Osteoblast (primary cell): ENCODE results near the gene ASPHD2. TPM values are rescaled to one million over a fixed set of nuclear protein-coding genes. Genes with fewer than 3 reads are reported as not detected.

Source experiments
- DNase-seq: peaks from one replicate; pipeline ENCODE4 v3.0.0; 2011; ENCODE audit warnings: low spot score, mixed read lengths; ENCODE audit not compliant: insufficient read length; ENCODE audit errors: missing footprints
- H2AFZ ChIP-seq: 2 replicates; pipeline ENCODE4 v1.6.0; 2011; ENCODE audit warnings: mild to moderate bottlenecking, low read length
- H3K27ac ChIP-seq: 2 replicates; pipeline ENCODE4 v1.5.1; 2011; ENCODE audit warnings: mild to moderate bottlenecking, low read depth, low read length, moderate library complexity
- H3K27me3 ChIP-seq: 2 replicates; pipeline ENCODE4 v1.6.0; 2012; ENCODE audit warnings: mild to moderate bottlenecking, control low read depth, inconsistent platforms, low read length, moderate library complexity; ENCODE audit not compliant: insufficient read depth
- H3K36me3 ChIP-seq: 2 replicates; pipeline ENCODE4 v1.5.1; 2011; ENCODE audit warnings: mild to moderate bottlenecking, low read length, control low read depth, moderate library complexity; ENCODE audit not compliant: insufficient read depth
- H3K4me1 ChIP-seq: 2 replicates; pipeline ENCODE4 v1.5.1; 2011; ENCODE audit warnings: mild to moderate bottlenecking, low read length, control low read depth, moderate library complexity; ENCODE audit not compliant: insufficient read depth
- H3K4me2 ChIP-seq: 2 replicates; pipeline ENCODE4 v1.6.0; 2011; ENCODE audit warnings: mild to moderate bottlenecking, low read length; ENCODE audit not compliant: insufficient read depth
- H3K4me3 ChIP-seq: fragments of 200-600 bp; sonication (generic); 3 replicates; pipeline ENCODE4 v1.5.1; 2012; ENCODE audit warnings: mild to moderate bottlenecking, low read length, inconsistent platforms; ENCODE audit not compliant: insufficient read depth
- H3K79me2 ChIP-seq: 2 replicates; pipeline ENCODE4 v1.6.0; 2012; ENCODE audit warnings: mild to moderate bottlenecking, low read length, control low read depth, inconsistent platforms; ENCODE audit not compliant: insufficient read depth
- H3K9me3 ChIP-seq: 2 replicates; pipeline ENCODE4 v1.5.1; 2011; ENCODE audit warnings: low read depth, low read length, control low read depth
- H4K20me1 ChIP-seq: 2 replicates; pipeline ENCODE4 v1.6.0; 2012; ENCODE audit warnings: mild to moderate bottlenecking, low read length, control low read depth; ENCODE audit not compliant: insufficient read depth
- CTCF ChIP-seq: IDR thresholded peaks from 2 replicates; pipeline ENCODE4 v1.5.1; 2011; ENCODE audit warnings: mild to moderate bottlenecking, low read depth, low read length, moderate library complexity; ENCODE audit errors: extremely low read depth
- total RNA-seq: library from RNA; depleted of rRNA; stranded (reverse); fragments of >200 nt; gene quantifications from 2 replicates; pipeline ENCODE4 v1.2.3, GENCODE V29; 2012

ASPHD2 gene
- total RNA-seq, 1 donor: 6.2 TPM

GRCh38 chr22:26398741-26399153 lies 30.3 kb upstream of the ASPHD2 start:
- peak overlapping the region; percentile 31 for H2AFZ ChIP-seq
- no peaks in the 10 kb centered on the region for H3K36me3 ChIP-seq
- peak; percentile 89 for DNase-seq
- H3K9me3 ChIP-seq: no peaks in the 10 kb centered on the region
- peaks cover 4% of the 10 kb centered on the region for H3K4me1 ChIP-seq
- peak overlapping the region; percentile 55 for H3K27ac ChIP-seq
- peak; percentile 95 for TF ChIP-seq CTCF
- H4K20me1 ChIP-seq: no peaks in the 10 kb centered on the region
- no peaks in the 10 kb centered on the region for H3K79me2 ChIP-seq
- H3K4me2 ChIP-seq: peak overlapping the region; percentile 4
- H3K4me3 ChIP-seq: no peak overlapping the region
- peaks cover 13% of the 10 kb centered on the region for H3K27me3 ChIP-seq

- Histone ChIP-seq H3K27ac (peak overlapping the region; percentile 55), H2AFZ (peak overlapping the region; percentile 31), H3K4me1 (peaks cover 9% of the 10 kb centered on the region), H3K79me2 (no peaks in the 10 kb centered on the region), H3K4me2 (peak overlapping the region; percentile 4), H3K36me3 (no peaks in the 10 kb centered on the region), H3K9me3 (no peaks in the 10 kb centered on the region), H3K27me3 (peaks cover 13% of the 10 kb centered on the region), H3K4me3 (no peak overlapping the region), H4K20me1 (no peaks in the 10 kb centered on the region)
- no peak for TF ChIP-seq CTCF
- DNase-seq: no peak
Measured at GRCh38 chr22:26399289-26399688, 29.8 kb upstream of the ASPHD2 start.

GRCh38 chr22:26401726-26402125 lies 27.3 kb upstream of the ASPHD2 start:
- Histone ChIP-seq H3K4me1 (peaks cover 14% of the 10 kb centered on the region), H3K36me3 (no peaks in the 10 kb centered on the region), H3K79me2 (no peaks in the 10 kb centered on the region), H3K9me3 (no peaks in the 10 kb centered on the region), H2AFZ (no peak overlapping the region), H3K4me3 (no peak overlapping the region), H4K20me1 (no peaks in the 10 kb centered on the region), H3K4me2 (no peak overlapping the region), H3K27me3 (peaks cover 4% of the 10 kb centered on the region), H3K27ac (no peak overlapping the region)
- TF ChIP-seq CTCF: no peak
- DNase-seq: no peak

GRCh38 chr22:26404851-26405421 lies 24.1 kb upstream of the ASPHD2 start:
- no peak overlapping the region for H3K4me3 ChIP-seq
- H3K36me3 ChIP-seq: no peaks in the 10 kb centered on the region
- H3K27me3 ChIP-seq: peaks cover 7% of the 10 kb centered on the region
- no peak overlapping the region for H3K27ac ChIP-seq
- TF ChIP-seq CTCF: no peak
- peak overlapping the region; percentile 43 for H3K4me2 ChIP-seq
- no peaks in the 10 kb centered on the region for H3K9me3 ChIP-seq
- no peak overlapping the region for H2AFZ ChIP-seq
- H3K4me1 ChIP-seq: peaks cover 10% of the 10 kb centered on the region
- no peaks in the 10 kb centered on the region for H4K20me1 ChIP-seq
- no peak for DNase-seq
- H3K79me2 ChIP-seq: no peaks in the 10 kb centered on the region
